ENCODE data around the gene SLC39A11. TPM values are rescaled to one million over a fixed set of nuclear protein-coding genes. Genes with fewer than 3 reads are reported as not detected.

SLC39A11 gene
- total RNA-seq, 1 donor from 2014 or later = 5.5 TPM

DNA sequence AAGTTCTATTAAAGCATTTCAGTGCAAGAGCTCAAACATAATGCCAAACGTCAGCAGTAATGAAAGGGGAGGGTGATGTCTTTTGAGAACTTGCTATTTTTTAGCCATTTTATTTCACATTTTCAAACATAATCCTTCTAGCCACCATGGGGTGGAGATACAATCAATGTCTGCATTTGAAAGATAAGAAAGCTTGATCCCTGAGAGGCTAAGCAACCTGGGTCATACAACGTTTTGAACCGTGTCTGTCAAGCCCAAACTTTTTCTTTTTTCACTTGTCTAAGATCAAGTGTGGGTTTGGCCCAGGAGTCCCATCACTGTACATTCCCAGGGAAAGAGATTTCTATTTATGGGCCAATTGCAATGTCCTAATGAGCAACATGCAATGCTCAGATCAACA lies 331.1 kb downstream of the SLC39A11 start:
- H3K27ac Mint-ChIP-seq = no peak overlapping the region
- Histone ChIP-seq H3K27me3 (no peaks in the 10 kb centered on the region), H3F3A (ENCODE audit: low read depth) (no peaks in the 10 kb centered on the region), H3K4me3 (no peak overlapping the region), H2AFZ (replicated peaks) (no peak overlapping the region), H4K20me1 (ENCODE audit: low read depth) (no peaks in the 10 kb centered on the region), H3K27ac (no peak overlapping the region), H3K79me2 (ENCODE audit: low read depth) (no peaks in the 10 kb centered on the region), H3K4me2 (no peak overlapping the region), H3K36me3 (no peaks in the 10 kb centered on the region), H3K9me3 (ENCODE audit: low read depth) (no peaks in the 10 kb centered on the region), H3K9ac (no peak overlapping the region), H3K4me1 (no peaks in the 10 kb centered on the region)
- peaks cover 15% of the 10 kb centered on the region for H3K4me1 Mint-ChIP-seq
- H3K4me3 Mint-ChIP-seq = no peak overlapping the region
- DNase-seq (ENCODE audit: low spot score) = no peak
- H3K36me3 Mint-ChIP-seq = no peaks in the 10 kb centered on the region
- peaks cover 13% of the 10 kb centered on the region for H3K27me3 Mint-ChIP-seq (ENCODE audit: insufficient read depth, low read depth)
- TF ChIP-seq CTCF (IDR thresholded peaks at IDR 0.05) (no peak), EZH2phosphoT487 (IDR thresholded peaks at IDR 0.05) (no peak), EZH2 (IDR thresholded peaks at IDR 0.05) (no peak)
- H3K9me3 Mint-ChIP-seq = peaks cover under 1% of the 10 kb centered on the region

DNA sequence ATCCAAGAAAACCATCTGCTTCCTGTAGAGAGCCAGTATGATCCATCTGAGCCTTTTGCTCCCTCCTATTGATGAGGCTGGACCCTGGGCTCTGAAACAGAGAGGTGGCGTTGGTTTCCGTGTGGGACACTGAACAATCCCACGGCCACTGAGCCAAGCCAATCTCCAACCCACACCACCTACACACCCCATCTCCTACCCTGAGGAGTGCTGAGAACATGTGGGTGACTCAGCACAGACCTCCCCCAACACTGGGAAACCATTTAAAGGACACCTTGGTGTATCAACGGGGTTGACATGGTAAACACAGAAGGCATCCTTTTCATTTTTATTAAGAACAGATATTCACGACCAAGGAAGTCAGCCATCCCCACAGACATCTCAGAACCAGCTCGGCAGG lies 332.1 kb downstream of the SLC39A11 start:
- Histone ChIP-seq H3F3A (ENCODE audit: low read depth) (no peaks in the 10 kb centered on the region), H3K27ac (no peak overlapping the region), H3K9me3 (ENCODE audit: low read depth) (no peaks in the 10 kb centered on the region), H3K27me3 (no peaks in the 10 kb centered on the region), H3K79me2 (ENCODE audit: low read depth) (no peaks in the 10 kb centered on the region), H3K4me1 (no peaks in the 10 kb centered on the region), H4K20me1 (ENCODE audit: low read depth) (no peaks in the 10 kb centered on the region), H3K36me3 (no peaks in the 10 kb centered on the region), H3K4me3 (no peak overlapping the region), H3K9ac (no peak overlapping the region), H2AFZ (replicated peaks) (no peak overlapping the region), H3K4me2 (no peak overlapping the region)
- H3K4me1 Mint-ChIP-seq = peaks cover 15% of the 10 kb centered on the region
- H3K36me3 Mint-ChIP-seq = no peaks in the 10 kb centered on the region
- H3K27ac Mint-ChIP-seq = no peak overlapping the region
- H3K27me3 Mint-ChIP-seq (ENCODE audit: insufficient read depth, low read depth) = peaks cover 15% of the 10 kb centered on the region
- TF ChIP-seq EZH2phosphoT487 (IDR thresholded peaks at IDR 0.05) (no peak), CTCF (IDR thresholded peaks at IDR 0.05) (no peak), EZH2 (IDR thresholded peaks at IDR 0.05) (no peak)
- H3K4me3 Mint-ChIP-seq = no peak overlapping the region
- no peak for DNase-seq (ENCODE audit: low spot score)
- peaks cover 5% of the 10 kb centered on the region for H3K9me3 Mint-ChIP-seq

- Mint-ChIP-seq H3K9me3 (peaks cover 5% of the 10 kb centered on the region), H3K27ac (no peak overlapping the region), H3K36me3 (no peaks in the 10 kb centered on the region), H3K4me1 (peaks cover 15% of the 10 kb centered on the region), H3K27me3 (ENCODE audit: insufficient read depth, low read depth) (peaks cover 16% of the 10 kb centered on the region), H3K4me3 (no peak overlapping the region)
- TF ChIP-seq EZH2phosphoT487 (IDR thresholded peaks at IDR 0.05) (no peak), CTCF (IDR thresholded peaks at IDR 0.05) (no peak), EZH2 (IDR thresholded peaks at IDR 0.05) (no peak)
- no peak overlapping the region for H2AFZ ChIP-seq (replicated peaks)
- no peak overlapping the region for H3K27ac ChIP-seq
- no peaks in the 10 kb centered on the region for H3K9me3 ChIP-seq (ENCODE audit: low read depth)
- no peak overlapping the region for H3K4me2 ChIP-seq
- no peaks in the 10 kb centered on the region for H3K27me3 ChIP-seq
- no peak for DNase-seq (ENCODE audit: low spot score)
- H3K9ac ChIP-seq = no peak overlapping the region
- H3K36me3 ChIP-seq = no peaks in the 10 kb centered on the region
- no peaks in the 10 kb centered on the region for H4K20me1 ChIP-seq (ENCODE audit: low read depth)
- H3K4me1 ChIP-seq = no peaks in the 10 kb centered on the region
- H3K4me3 ChIP-seq = no peak overlapping the region
- H3K79me2 ChIP-seq (ENCODE audit: low read depth) = no peaks in the 10 kb centered on the region
- no peaks in the 10 kb centered on the region for H3F3A ChIP-seq (ENCODE audit: low read depth)
Observed at GRCh38 chr17:72759301-72759700, 333.2 kb downstream of the SLC39A11 start.
